ENCODE measurements around the gene SPTBN1.

SPTBN1 gene

GRCh38 chr2:54549917-54550518 lies 93.9 kb downstream of the SPTBN1 start:
- TF ChIP-seq JUND (IDR thresholded peaks at IDR 0.05; ENCODE audit: low read depth) = no peak
- in situ Hi-C loops (cut with HindIII; ENCODE audit: low pct_unique_long_range_greater_than_20kb, low sequenced_read_pairs) = no loop called here

GRCh38 chr2:54550547-54550946 lies 94.4 kb downstream of the SPTBN1 start:
- TF ChIP-seq JUND (IDR thresholded peaks at IDR 0.05; ENCODE audit: low read depth) = no peak
- in situ Hi-C loops (cut with HindIII; ENCODE audit: low pct_unique_long_range_greater_than_20kb, low sequenced_read_pairs) = no loop called here
- no peak for DNase-seq (ENCODE audit: low read depth in 1 of 2, low spot score in 1 of 2)

More at GRCh38 chr2:54549917-54550518, 93.9 kb downstream of the SPTBN1 start:
- DNase-seq (ENCODE audit: low read depth in 1 of 2, low spot score in 1 of 2) = peak in 1 of 2 experiments; percentile 26

DNA sequence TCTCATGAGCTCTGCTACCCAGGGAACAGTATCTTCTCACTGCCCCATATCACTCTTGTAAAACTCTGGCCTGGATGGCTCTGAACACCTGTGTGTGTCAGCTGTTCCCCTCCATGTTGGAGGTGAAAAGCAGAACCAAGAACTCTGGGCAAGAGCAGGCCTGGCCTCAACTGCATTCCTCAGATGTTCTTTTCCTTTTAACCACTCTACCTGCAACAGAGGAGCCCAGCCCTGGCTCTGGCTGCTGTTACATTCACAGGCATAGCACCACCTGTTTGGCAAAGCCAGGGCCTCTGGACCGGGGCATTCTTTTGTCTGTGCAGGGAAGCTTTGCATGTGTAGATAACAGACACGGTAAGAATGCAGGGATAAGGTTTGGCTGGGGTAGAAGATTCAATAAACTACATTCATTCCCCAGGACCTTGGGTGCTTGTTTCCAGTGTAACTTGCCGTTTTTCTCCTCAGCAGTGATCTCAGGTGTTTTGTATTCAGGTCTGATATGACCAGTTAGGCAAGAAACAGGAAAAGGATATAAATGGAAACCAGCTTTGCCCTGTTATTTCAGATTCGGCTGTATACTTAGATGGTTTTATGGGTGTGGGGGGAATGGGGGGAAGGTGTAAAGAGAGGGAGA lies 95.1 kb downstream of the SPTBN1 start:
- peak in 1 of 2 experiments; percentile 0 for DNase-seq (ENCODE audit: low read depth in 1 of 2, low spot score in 1 of 2)
- in situ Hi-C loops (cut with HindIII; ENCODE audit: low pct_unique_long_range_greater_than_20kb, low sequenced_read_pairs) = no loop called here
- TF ChIP-seq JUND (IDR thresholded peaks at IDR 0.05; ENCODE audit: low read depth) = no peak

DNA sequence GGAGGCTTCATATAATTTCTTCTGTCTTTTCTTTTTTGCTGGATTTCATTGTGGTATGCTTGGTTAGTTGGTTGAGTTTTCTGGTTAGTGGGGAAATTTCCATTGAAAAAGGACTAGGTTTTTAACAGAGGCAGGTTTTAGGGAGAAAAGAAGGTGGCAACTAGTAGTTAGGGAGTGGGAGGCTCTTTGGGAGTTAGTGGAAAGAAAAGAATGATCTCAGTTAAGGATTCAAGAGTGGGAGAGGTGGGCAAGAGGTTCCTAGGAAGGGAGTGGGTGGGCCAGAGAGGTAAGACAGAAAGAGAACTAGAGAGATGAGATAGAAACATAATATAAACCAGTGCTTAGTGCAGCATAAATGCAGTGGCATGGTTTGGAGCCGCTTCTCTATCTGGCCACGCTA lies 96.9 kb downstream of the SPTBN1 start:
- in situ Hi-C loops (cut with HindIII; ENCODE audit: low pct_unique_long_range_greater_than_20kb, low sequenced_read_pairs) = no loop called here

GRCh38 chr2:54553775-54554174 lies 97.6 kb downstream of the SPTBN1 start:
- no peak for DNase-seq (ENCODE audit: low read depth in 1 of 2, low spot score in 1 of 2)
- in situ Hi-C loops (cut with HindIII; ENCODE audit: low pct_unique_long_range_greater_than_20kb, low sequenced_read_pairs) = no loop called here
- TF ChIP-seq JUND (IDR thresholded peaks at IDR 0.05; ENCODE audit: low read depth) = no peak

More for the DNA sequence above, 96.9 kb downstream of the SPTBN1 start:
- DNase-seq (ENCODE audit: low read depth in 1 of 2, low spot score in 1 of 2) = no peak
- TF ChIP-seq JUND (IDR thresholded peaks at IDR 0.05; ENCODE audit: low read depth) = no peak

DNA sequence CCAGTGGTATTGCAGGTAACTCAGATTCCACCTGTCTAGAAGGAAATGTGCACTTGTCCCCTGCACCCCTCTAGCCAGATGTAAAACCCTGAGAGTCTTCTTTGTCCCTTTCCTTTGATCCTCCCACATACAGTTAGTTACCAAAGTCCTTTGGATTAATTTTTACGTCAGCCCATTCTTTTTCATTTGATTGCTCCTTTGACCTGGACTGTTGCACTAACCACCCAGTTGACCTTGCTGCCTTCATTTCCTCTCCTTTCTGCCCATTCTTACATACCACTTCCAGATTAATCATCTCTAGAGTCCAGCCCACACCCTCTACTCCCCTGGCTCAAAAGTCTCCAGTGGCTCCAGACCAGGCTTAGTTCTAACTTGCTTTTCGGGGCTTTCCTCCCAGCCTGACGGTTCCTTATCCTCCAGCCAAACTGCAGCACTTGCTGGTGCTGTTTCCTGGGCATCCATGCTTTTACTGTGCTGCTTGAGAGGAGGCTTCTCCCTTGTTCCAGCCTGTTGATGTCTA lies 99.3 kb downstream of the SPTBN1 start:
- in situ Hi-C loops (cut with HindIII; ENCODE audit: low pct_unique_long_range_greater_than_20kb, low sequenced_read_pairs) = no loop called here
- no peak for DNase-seq (ENCODE audit: low read depth in 1 of 2, low spot score in 1 of 2)
- no peak for TF ChIP-seq JUND (IDR thresholded peaks at IDR 0.05; ENCODE audit: low read depth)

- TF ChIP-seq JUND (IDR thresholded peaks at IDR 0.05; ENCODE audit: low read depth) = no peak
- in situ Hi-C loops (cut with HindIII; ENCODE audit: low pct_unique_long_range_greater_than_20kb, low sequenced_read_pairs) = no loop called here
- DNase-seq (ENCODE audit: low read depth in 1 of 2, low spot score in 1 of 2) = no peak
Observed at GRCh38 chr2:54556621-54557121, 100.5 kb downstream of the SPTBN1 start.

- in situ Hi-C loops (cut with HindIII; ENCODE audit: low pct_unique_long_range_greater_than_20kb, low sequenced_read_pairs) = no loop called here
- no peak for DNase-seq (ENCODE audit: low read depth in 1 of 2, low spot score in 1 of 2)
- TF ChIP-seq JUND (IDR thresholded peaks at IDR 0.05; ENCODE audit: low read depth) = no peak
Observed at GRCh38 chr2:54557211-54557600, 101.1 kb downstream of the SPTBN1 start.

DNA sequence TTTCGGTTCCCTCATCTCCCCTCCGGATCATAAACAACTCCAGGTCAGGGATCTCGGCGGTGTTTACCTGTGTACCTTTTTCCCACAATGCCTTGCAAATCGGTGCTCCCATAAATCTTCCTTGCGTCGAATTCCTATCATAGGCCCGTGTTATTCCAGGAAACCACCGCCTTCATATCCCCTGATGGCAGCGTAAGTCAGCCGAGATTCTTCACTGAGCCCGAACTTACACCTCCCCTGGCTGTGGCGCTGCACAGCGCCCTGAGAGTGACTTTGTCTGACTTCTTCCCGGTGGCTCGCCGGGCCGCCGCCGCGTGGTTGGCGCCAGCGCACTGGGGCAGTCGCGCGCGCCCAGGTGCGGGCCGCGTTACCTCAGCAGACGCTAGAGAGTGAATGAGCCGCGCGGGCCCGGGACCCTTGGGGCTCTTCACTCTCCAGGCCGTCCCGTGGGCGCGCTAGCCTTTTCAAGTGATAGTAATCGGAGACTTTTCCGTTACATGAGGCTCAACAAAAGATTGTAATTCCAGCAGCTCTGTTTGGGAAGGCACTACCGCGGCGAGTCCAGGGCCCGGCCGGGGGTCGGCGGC lies 101.6 kb downstream of the SPTBN1 start:
- DNase-seq (ENCODE audit: low read depth in 1 of 2, low spot score in 1 of 2) = peak; percentile 18 to 73
- in situ Hi-C loops (cut with HindIII; ENCODE audit: low pct_unique_long_range_greater_than_20kb, low sequenced_read_pairs) = no loop called here
- no peak for TF ChIP-seq JUND (IDR thresholded peaks at IDR 0.05; ENCODE audit: low read depth)

- peak; percentile 23 to 75 for DNase-seq (ENCODE audit: low read depth in 1 of 2, low spot score in 1 of 2)
- TF ChIP-seq JUND (IDR thresholded peaks at IDR 0.05; ENCODE audit: low read depth) = no peak
- in situ Hi-C loops (cut with HindIII; ENCODE audit: low pct_unique_long_range_greater_than_20kb, low sequenced_read_pairs) = no loop called here
Observed at GRCh38 chr2:54558188-54559005, 102.3 kb downstream of the SPTBN1 start.

DNA sequence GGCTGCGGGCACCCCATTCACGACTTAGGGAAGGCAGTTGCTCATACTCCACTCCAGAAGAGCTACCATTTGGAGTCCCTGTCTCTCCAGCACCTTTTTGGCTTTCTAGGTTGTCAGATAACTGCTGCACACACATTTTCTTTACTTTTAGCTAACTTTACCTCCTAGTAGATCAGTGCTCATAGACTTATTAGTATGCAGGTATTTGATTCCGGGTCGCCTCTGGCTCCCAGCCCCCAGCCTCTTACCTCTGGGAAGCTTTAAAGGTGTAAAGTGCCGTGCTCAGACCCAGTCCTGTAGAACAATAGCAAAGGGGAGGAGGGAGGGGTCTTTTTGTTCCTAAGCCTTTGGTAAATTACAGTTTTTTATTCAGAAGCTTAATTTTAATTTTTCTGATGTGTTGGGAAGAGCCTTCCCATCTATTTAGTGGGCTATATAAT lies 102.9 kb downstream of the SPTBN1 start:
- peak in 1 of 2 experiments; percentile 2 for DNase-seq (ENCODE audit: low read depth in 1 of 2, low spot score in 1 of 2)
- no peak for TF ChIP-seq JUND (IDR thresholded peaks at IDR 0.05; ENCODE audit: low read depth)
- in situ Hi-C loops (cut with HindIII; ENCODE audit: low pct_unique_long_range_greater_than_20kb, low sequenced_read_pairs) = no loop called here

DNA sequence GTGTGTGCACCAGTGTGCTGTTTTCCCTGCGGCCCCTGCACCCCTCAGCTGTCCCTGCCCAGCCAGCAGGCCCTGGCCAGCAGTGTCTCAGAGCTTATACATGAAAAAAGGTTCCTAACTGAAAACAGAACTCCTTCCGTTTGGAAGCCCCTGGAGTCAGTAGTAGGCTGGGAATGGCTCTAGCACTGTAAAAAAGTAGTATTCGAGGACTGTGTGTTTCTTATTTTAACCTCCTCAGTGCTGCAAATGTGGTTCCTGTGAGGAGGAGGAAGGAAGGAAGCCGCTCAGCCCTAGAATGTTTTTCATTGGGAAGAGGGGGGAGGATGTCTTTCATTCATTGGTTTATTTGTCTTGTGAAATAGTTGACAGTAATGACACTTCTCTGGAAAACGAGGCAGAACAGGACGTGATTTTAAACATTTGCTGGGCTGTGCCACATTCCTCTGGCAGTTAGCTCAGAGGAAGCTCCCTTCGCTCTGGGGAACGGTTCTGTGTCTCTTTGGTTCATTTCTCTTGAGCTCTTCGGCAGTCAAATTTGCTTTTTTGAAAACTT lies 103.5 kb downstream of the SPTBN1 start:
- in situ Hi-C loops (cut with HindIII; ENCODE audit: low pct_unique_long_range_greater_than_20kb, low sequenced_read_pairs) = no loop called here
- DNase-seq (ENCODE audit: low read depth in 1 of 2, low spot score in 1 of 2) = peak; percentile 38 to 73
- TF ChIP-seq JUND (IDR thresholded peaks at IDR 0.05; ENCODE audit: low read depth) = no peak

All from T47D (cell line).